Ovary (tissue), 9 donors: Measurements from ENCODE around the gene ZBTB44. TPM values are rescaled to one million over a fixed set of nuclear protein-coding genes. Genes with fewer than 3 reads are reported as not detected.
"Not testable (repeated sequence)": the region's sequence is repeated elsewhere in the genome, so short reads cannot be mapped to it uniquely, and the experiment has no call there.

Experiments used
- DNase-seq, 5 donors: peaks; one replicate each; pipeline ENCODE4 v3.0.0-alpha.2; 2019 to 2020
- H3K27ac ChIP-seq, 2 donors: fragments of 200-600 bp; one replicate each; pipeline versions ENCODE4 v1.5.1 to v1.8.0; 2019 to 2022
- H3K27me3 ChIP-seq: fragments of 200-600 bp; one replicate; pipeline ENCODE4 v1.8.0; 2022
- H3K36me3 ChIP-seq: fragments of 200-600 bp; sonication (generic); one replicate; pipeline ENCODE4 v1.5.1; 2019
- H3K4me1 ChIP-seq: one replicate; pipeline ENCODE4 v1.8.1; 2013; ENCODE audit warnings: mild to moderate bottlenecking, moderate library complexity; ENCODE audit not compliant: insufficient read depth
- H3K4me3 ChIP-seq: fragments of 200-600 bp; sonication (generic); one replicate; pipeline ENCODE4 v1.5.1; 2017
- H3K9me3 ChIP-seq, 2 donors: fragments of 200-600 bp in 1 of 2; sonication (generic) in 1 of 2; one replicate each; pipeline versions ENCODE4 v1.5.1 to v1.8.1; 2013 to 2019; ENCODE audit warnings: mild to moderate bottlenecking in 1 of 2, moderate library complexity in 1 of 2
- CTCF ChIP-seq, 3 donors: fragments of 450-650 bp in 2 of 3; fragments of 200-600 bp in 1 of 3; IDR thresholded peaks; one replicate each; pipeline versions ENCODE4 v1.5.1 to v1.8.0; 2016 to 2022; ENCODE audit warnings: antibody characterized with exemption in 3 of 3, mild to moderate bottlenecking in 1 of 3
- EP300 ChIP-seq: sonication (generic); formaldehyde crosslinking; IDR thresholded peaks from one replicate; pipeline ENCODE4 v1.6.1; 2017; ENCODE audit warnings: antibody characterized with exemption
- POLR2A ChIP-seq: fragments of 450-650 bp; IDR thresholded peaks from one replicate; pipeline ENCODE4 v1.6.1; 2017; ENCODE audit warnings: antibody characterized with exemption, mild to moderate bottlenecking, moderate library complexity
- WGBS, 3 donors: extraction: QIAGEN DNeasy Blood & Tissue Kit in 1 of 3; methylation state at CpG; one replicate each; pipeline versions ENCODE4 v1.1.5 to v1.1.7; 2013 to 2017; 5-methylcytosine and 5-hydroxymethylcytosine counted together
- intact Hi-C, 4 donors: fragments of 100-400 bp; cut with DNase I; formaldehyde crosslinking; loops; one replicate each; pipeline versions ENCODE4 v1.11.0 to v1.15.1; 2022 to 2023
- polyA plus RNA-seq, 2 donors: library from polyadenylated mRNA; stranded (reverse); fragments of 200-250 nt in 1 of 2; fragments of 350-450 nt in 1 of 2; fragmentation: Illumina TruSeq in 1 of 2; extraction: RNeasy Lipid Tissue Mini Kit (QIAGEN cat#74804) in 1 of 2; gene quantifications; one replicate each; pipeline ENCODE4 v1.2.3, GENCODE V29; 2013 to 2014
- total RNA-seq, 7 donors: library from RNA; depleted of rRNA in 2 of 7; stranded (reverse); fragments of >200 nt in 2 of 7; fragmentation: NEBNext Ultra II Directional in 3 of 7; extraction: Animal tissue kit (Norgen Biotek cat#: 25700) in 3 of 7; gene quantifications; one replicate each; pipeline versions ENCODE4 v1.1.0 to v1.2.4, GENCODE V29; 2016 to 2023
- donor health status: DM: no; HTN: no; CAD: no; lungs with moderate emphysema.
- donor health status: DM: no; HTN: no; CAD: no.
- donor health status: Bipolar disorder and iron deficiency.
- donor health status: DM: yes; HTN: yes; CAD: no.
- donor health status: DM: no; HTN: no; CAD: no.
- donor health status: DM: yes; HTN: yes; CAD: no.

Gene ZBTB44
- total and polyA plus RNA-seq, 9 donors = 19.1 to 83.0 (median 57.9) TPM

GRCh38 chr11:130344841-130345240 lies 30.1 kb upstream of the ZBTB44 start:
- Histone ChIP-seq H3K9me3 (no peaks in the 10 kb centered on the region), H3K27me3 (no peaks in the 10 kb centered on the region), H3K4me1 (no peaks in the 10 kb centered on the region), H3K27ac (no peak overlapping the region), H3K4me3 (no peak overlapping the region), H3K36me3 (no peaks in the 10 kb centered on the region)
- intact Hi-C loops = no loop called here
- TF ChIP-seq POLR2A = no peak
- TF ChIP-seq CTCF (IDR thresholded peaks at IDR 0.05) = no peak
- TF ChIP-seq EP300 = no peak
- DNase-seq = no peak
- WGBS, 3 donors = 96 to 97% (median 96%) methylated on average over 1 of the region's 1 CpG

GRCh38 chr11:130340671-130341319 lies 26.1 kb upstream of the ZBTB44 start:
- DNase-seq = no peak
- H3K9me3 ChIP-seq = no peaks in the 10 kb centered on the region
- H3K4me1 ChIP-seq = no peaks in the 10 kb centered on the region
- no peak overlapping the region for H3K27ac ChIP-seq
- no peaks in the 10 kb centered on the region for H3K27me3 ChIP-seq
- H3K36me3 ChIP-seq = no peaks in the 10 kb centered on the region
- no peak overlapping the region for H3K4me3 ChIP-seq
- TF ChIP-seq POLR2A = no peak
- TF ChIP-seq CTCF (IDR thresholded peaks at IDR 0.05) = no peak
- TF ChIP-seq EP300 = no peak
- 62 to 75% (median 63%) methylated on average over 3 of the region's 3 CpGs for WGBS, 3 donors
- intact Hi-C loops = no loop called here

- DNase-seq = no peak
- Histone ChIP-seq H3K4me1 (no peaks in the 10 kb centered on the region), H3K27ac (no peak overlapping the region), H3K27me3 (no peaks in the 10 kb centered on the region), H3K36me3 (no peaks in the 10 kb centered on the region), H3K9me3 (no peaks in the 10 kb centered on the region), H3K4me3 (no peak overlapping the region)
- no peak for TF ChIP-seq POLR2A
- intact Hi-C loops = no loop called here
- WGBS, 3 donors = 81 to 86% (median 83%) methylated on average over 3 of the region's 3 CpGs
These were observed 23.9 kb upstream of the ZBTB44 start for GRCh38 chr11:130338667-130339066.

- TF ChIP-seq POLR2A = no peak
- no peak for TF ChIP-seq CTCF (IDR thresholded peaks at IDR 0.05)
- no peak for TF ChIP-seq EP300
- Histone ChIP-seq H3K4me1 (no peaks in the 10 kb centered on the region), H3K27ac (no peak overlapping the region), H3K27me3 (no peaks in the 10 kb centered on the region), H3K9me3 (no peaks in the 10 kb centered on the region), H3K4me3 (no peak overlapping the region), H3K36me3 (no peaks in the 10 kb centered on the region)
- 92 to 96% (median 92%) methylated on average over 15 to 36 of the region's 36 CpGs for WGBS, 3 donors
- intact Hi-C loops = no loop called here
- DNase-seq = no peak
These were observed 22.8 kb upstream of the ZBTB44 start for GRCh38 chr11:130337281-130338089.

- 95 to 96% (median 96%) methylated on average over 19 of the region's 19 CpGs for WGBS, 3 donors
These were observed 16.7 kb upstream of the ZBTB44 start for GRCh38 chr11:130331397-130331796.

More at GRCh38 chr11:130331397-130331796, 16.7 kb upstream of the ZBTB44 start:
- H3K36me3 ChIP-seq, intact Hi-C loops, H3K9me3 ChIP-seq, H3K27ac ChIP-seq, H3K4me3 ChIP-seq, H3K27me3 ChIP-seq, H3K4me1 ChIP-seq, DNase-seq: not testable (repeated sequence)
